ENCODE data around the gene CNTF.

DNA sequence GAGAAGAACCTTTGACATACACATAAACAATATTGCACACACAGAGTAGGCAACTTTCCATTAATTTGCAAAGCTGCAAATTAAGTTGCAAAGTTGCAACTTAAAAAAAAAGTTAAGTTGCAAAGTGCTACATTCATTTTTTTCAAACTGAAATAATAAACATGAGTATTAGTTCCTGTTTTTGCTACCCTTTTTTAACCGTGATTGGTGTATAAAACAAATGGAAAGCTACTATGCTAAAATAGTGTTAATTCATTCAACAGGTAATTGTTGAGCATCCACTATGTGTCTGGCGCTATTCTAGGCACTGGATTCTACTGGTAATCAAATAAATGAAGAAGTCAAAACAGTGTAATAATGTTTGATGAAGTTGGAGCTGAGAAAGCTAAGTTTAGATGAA is 35.5 kb upstream of the CNTF start:
- TF ChIP-seq SUZ12 (IDR thresholded peaks at IDR 0.05; ENCODE audit: extremely low read depth, insufficient read depth, insufficient read length) (no peak), ZNF274 (IDR thresholded peaks at IDR 0.05; ENCODE audit: low read depth, low read length) (no peak)

Data from NT2/D1 (cell line).